Pons (tissue), 1 donor: Measurements from ENCODE around the gene PHF21B.

Experiments
- DNase-seq: peaks from one replicate; pipeline ENCODE4 v3.0.0-alpha.2; 2016; ENCODE audit warnings: low spot score

The PHF21B gene

DNA sequence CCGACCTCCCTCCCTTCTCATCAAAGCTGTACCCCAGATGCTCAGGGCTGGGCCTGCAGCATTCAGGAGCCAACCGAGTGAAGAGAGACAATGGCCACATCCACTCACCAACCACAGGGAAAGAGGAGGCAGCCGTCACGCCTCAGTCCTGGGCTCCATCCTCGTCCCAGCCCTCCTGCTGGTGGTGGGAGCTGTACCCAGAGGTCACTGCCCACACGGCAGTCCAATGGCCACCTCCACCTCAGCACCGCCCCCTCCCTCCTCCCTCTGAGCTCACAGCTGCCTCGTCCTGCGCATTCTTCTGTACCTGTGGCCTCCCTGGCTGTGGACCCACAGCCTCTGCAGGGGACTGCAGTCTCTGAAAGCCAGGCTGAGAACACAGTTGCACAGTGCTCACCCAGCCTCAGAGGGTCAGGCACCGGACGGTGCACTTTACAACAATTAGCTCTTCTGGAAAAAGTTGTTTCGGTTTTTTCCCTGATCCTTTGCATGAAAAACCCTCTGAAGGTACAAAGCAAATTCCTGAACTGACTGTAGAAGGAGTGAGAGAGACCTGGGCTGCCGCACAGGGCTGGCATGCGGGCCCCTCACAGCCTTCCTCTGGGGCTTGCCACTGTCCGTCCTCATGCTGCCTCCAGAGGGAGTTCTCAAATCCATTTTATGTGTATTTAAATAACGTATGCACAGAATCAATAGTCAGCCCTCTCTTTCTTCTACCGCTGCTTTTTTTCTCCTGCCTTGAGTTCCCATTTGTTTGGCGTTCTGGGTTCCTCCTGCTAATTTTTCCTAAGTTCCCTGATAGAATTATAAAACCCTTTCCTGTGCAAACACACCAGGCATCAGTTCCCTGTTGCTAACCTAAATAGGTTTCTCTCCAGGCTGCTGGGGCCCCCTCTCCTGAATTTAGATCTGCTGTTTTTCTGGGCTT, 52.7 kb downstream of the PHF21B start:
- no peak for DNase-seq

DNA sequence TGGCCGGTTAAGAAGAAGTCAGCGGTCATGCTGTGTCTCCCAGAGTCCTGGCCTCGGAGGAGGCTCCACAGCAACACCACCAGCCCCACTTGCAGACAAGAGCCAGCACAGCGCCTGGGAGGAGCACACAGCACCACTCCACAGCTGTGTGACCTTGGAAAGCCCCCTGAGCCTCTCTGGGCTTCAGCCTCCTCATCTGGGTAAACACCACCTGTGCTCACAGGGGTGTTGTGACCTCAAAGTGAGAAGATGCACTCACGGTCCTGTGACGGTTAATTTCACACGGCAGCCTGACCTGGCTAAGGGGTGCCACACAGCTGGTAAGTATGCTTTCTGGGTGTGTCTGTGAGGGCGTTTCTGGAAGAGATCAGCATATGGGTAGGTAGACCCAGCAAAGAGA, 54.7 kb downstream of the PHF21B start:
- DNase-seq = no peak

DNA sequence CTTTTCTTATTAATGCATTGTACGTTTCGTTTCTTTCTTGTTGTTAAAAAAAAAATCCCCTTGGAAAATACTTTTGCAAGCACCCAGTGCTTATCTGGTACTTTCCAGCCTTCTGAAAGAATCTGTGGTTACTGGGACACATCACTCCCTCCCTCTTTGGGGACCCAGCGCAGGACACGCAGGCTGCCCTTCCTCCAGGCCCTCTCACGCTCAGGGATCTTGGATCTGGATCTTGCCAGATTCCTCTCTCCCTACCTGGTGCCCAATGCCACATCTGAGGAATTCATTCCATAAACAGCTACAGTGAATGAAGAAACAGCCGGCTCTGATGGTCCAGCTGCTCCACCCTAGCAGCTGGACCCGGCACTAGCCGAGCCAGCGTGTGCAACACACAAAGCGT, 55.7 kb downstream of the PHF21B start:
- DNase-seq = no peak

DNA sequence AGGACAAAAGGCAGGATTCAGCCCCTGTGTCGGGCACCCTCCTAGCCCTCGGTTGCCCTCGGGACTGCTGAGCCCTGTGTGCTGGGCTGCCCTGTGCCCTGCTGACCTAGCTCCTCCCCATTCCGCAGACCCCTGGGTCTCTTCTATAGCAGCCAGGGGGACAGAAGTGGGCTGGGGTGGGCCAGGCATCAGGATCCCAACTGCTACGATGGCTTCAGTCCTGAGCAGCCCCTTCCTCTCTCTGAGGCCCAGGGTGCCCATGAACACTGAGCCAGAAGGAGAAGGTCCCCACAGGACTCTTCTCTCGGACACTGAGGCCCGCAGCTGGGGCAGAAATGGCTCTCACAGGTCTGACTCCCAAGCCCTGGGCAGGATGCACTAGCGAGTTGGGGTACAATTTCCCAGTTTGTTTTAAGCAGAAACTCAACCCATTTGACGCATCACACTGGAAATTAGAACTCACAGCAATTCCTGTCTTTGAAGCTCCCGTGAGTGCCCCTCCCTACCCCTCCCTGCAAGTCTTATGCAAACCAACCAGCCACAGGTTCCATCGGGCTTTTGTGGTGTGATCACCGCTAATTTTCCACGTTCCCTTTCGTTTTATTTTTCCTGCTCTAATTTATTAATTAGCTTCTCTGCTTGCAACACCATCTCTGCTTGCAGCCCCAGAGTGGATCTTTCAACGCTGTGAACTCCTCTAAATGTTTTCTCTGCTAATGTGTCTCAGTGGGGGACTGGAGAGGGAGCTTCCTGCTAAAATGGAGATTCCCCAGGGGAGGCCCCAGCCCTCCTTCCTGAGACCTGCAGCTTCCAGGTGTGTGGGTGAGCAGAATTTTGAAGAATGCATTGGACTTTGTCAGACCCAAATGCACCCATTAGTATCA, 56.7 kb downstream of the PHF21B start:
- no peak for DNase-seq

DNA sequence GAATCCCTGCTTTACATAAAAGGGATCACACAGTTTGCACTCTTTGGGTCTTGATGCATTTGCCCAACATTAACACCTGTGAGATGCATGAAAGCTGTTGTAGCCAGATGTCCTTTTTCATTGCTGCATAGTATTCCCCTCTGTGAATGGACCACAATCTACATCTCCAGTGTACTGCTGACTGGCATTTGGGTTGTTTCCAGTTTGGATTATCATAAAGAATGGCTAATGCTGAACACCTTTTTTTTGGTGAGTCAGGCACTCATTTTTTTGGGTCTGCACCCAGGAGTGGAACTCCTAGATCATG, 58.3 kb downstream of the PHF21B start:
- DNase-seq = no peak

DNA sequence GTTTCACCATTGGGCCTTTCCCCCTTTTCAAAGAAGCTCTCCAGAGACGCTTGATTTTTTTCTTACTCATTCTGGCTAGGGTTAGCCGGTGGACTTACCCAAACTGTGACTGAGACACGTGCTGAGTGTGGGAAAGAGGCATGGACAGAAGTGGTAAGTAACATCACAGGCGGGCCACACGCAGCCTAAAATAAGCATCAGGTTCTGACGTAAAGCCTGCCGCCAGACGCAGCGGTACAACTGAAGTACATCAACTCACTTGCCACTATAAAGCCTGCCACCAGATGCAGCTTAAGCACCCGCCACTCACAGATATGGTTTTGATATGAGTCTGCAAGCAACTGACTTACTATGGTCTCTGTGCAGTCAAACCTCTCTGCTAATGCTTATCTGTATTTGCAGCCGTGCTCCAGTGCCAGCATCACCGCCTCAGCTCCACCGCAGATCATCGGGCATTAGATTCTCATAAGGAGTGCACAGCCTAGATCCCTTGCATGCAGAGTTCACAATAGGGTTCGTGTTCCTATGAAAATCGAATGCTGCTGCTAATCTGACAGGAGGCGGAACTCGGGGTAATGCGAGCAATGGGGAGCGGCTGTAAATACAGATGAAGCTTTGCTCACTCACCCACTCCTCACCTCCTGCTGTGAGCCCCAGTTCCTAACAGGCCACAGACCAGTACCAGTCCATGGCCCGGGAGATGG, 58.8 kb downstream of the PHF21B start:
- DNase-seq = no peak

DNA sequence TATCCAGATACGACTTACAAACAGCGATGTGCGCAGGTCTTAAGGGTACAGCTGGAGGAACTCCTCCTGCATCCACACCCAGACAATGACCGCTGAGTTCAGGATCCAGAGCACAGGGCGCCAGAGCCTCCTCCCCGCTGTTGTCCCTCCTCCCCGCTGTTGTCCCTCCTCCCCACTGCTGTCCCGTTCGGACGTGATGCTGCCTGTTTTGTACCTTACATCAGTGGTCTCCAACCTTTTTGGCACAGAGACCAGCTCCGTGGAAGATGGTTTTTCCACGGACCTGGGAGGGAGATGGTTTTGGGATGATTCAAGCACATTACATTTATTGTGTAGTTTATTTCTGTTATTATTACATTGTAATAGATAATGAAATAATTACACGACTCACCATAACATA, 62.0 kb downstream of the PHF21B start:
- no peak for DNase-seq

DNA sequence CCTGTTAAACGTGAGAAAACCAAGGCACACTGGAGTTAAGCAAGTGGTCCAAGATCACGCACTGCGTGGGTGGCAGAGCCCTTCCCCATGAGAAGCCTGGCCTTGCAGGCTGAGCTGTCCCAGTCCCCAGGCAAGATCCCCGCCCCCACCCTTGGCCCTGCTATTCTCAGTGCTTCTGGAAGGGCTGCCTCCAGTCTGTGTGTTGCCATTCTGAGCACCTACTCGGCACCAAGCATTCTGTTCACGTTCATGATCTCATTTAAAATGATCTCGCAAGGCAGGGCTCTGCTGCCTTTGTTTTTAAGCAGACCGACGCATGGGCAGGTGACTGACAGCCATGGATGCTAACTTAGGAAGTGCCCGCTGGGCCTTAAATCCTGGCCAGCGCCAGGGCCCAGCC, 62.8 kb downstream of the PHF21B start:
- peak; percentile 18 for DNase-seq

DNA sequence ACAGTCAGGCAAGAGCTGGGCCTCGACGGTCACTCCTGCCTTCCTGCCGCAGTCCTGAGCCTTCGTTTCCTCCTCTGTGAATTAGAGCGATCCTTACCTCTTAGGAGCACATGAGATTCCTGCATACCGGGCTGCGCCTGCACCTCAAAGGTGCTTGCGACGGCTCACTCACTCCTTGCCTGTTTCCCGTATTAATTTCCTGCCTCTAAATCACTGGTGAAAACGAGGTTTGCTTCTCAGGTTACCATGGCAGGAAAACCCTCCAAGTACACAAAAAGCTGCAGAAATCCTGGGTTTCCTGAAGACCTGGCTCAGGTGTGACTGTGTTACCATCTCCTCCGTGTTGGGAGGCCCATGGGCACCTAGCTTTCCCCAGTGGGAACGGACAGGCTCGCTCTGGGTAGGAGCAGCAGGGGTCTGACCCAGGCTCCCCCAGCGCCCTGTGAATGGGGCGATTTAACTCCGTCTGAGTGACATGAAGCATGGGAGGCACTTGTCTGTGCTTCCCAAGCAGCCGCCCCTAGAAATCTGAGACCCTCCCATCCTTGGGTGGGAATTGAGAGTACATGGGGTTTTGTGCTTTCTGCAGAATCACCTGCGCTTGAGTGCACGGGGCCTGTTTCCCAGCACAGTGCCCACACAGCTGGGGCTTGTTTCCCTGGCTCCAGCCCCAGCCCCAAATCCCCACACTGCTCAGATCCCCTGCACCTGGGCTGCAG, 64.8 kb downstream of the PHF21B start:
- DNase-seq = no peak

DNA sequence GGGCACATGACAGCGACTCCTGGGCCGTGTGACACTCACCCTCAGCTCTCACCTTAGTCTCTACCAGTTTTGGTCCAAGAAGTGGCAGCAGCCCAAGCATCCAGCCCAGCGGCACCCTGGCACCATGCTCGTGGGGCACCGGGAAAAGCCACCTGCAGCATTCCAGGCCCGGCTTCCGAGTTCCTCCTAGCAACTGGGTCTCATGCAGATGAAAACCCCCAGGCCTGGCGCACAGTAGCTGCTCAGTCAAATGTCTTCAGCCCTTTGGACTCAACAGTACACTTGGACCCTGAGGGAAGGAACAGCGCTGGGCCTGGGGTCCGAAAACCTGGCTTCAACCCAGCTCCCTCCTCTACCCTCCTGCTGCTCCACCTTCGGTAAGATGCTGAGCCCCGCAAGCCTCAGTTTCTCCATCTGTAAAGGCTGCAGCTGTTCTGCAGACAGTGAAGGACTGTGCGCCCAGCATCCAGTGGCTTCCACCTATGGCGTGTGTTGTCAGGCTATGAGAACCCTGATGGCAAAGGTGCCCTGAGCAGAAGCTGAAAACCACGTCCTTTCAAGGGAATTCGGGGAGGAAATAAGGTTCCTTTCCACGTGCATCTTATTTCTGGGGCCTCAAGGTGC, 66.0 kb downstream of the PHF21B start:
- DNase-seq = no peak

DNA sequence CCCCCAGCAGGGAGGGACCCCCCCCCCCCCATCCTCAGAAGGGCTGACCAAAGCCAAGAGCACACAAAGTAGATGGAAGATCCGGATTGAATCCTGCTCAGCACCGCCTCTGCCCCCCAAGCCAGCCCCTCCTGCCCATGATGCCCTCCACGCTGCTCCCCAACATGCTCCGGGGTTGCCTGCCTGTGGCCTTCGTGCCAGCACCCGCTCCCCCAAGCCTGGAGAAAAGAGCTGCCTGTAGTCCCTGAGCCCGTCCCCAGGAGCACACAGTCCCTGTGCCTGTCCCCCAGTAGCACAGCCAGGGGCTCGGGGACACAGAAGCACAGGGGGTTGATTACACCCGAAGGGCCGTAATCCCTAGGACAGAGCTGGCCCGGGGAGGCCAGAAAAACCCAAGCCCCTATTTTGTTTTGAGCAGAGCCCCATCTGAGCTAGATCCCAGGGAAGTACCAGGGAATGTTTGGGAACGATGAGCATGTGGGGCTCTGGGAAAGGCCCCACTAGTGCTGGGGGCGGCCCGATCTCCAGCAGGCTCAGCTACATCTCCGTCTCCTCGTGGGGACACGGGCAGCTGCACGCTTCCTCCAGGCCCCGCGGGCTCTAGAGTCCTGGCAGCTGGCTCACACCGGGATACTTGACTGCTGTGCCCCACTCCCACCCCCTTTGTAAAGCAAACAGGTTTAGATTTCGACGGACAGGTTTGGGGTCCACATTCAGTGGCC, 66.7 kb downstream of the PHF21B start:
- no peak for DNase-seq

DNA sequence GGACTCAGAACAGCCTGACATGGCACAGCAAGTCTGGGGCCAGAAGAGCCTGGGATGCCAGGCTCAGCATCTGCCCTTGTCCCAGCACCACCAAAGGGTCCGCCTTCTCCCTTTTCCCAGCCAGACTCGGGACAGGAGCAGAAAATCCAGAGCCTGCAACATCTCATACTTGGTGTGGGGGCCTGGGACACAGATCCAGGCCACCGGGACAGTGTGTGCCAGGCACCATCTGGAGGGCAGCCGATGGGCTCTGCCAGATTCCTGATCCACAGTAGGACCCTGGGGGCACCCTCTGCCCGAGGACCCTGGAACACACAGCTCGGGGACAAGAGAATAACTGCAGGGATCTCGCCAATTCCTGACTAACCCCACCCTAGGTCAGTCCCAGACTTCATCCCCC, 67.7 kb downstream of the PHF21B start:
- no peak for DNase-seq

DNA sequence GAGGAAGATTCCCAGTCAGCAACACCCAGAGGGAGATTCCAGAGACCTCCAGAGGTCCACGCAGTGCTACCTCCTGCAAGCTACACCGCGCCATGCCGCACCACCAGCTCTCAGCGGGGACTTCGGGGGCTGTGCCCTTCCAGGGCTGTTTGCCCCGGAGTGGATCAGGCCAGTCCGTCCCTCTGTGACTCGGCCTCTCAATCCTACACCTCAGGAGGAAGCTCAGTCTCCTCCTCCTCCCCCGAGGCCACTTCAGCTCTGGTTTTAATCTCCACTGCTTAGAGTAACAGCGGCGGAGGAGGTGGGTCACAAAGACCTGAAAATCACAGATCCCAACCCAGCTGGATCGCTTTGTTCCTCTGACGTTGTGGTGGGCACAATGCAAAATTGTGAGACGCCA, 68.6 kb downstream of the PHF21B start:
- no peak for DNase-seq

DNA sequence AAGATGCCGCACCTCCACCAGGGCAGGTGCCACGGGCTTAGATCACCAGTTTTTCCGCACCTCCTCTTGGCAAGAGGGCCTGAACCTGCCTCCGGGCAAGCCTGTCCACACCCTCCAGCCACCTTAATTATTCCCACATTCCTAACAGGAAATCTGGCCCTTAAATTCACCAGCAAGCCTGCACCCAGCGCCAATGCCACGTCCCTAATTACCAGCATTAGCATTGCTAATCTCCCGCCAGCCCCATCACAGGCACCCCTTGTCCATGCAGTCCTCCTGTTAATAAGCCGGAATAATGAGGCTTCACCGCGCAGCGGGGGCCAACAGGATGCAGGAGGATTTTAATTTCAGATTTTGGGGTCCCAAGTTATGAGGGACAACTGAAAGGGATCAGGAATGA, 69.7 kb downstream of the PHF21B start:
- no peak for DNase-seq

DNA sequence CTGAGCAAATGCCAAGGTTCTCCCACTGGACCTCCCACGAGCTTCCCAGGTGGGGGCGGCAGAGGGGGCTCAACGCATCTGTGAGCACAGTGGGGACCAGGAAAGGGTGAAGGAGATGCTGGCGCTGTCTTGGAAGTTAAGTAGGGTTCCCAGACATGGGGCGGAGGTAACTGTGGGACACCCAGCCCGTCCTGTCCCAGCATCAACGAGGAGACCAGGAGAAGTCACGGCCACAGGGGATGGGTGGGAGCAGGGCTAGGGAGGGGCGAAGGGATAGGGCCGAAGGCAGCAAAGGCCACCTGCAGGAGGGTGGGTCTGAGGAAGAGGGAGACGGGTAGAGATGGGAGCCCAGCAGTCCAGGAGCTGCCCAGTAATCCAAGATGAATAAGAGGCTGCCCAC, 70.4 kb downstream of the PHF21B start:
- no peak for DNase-seq

DNA sequence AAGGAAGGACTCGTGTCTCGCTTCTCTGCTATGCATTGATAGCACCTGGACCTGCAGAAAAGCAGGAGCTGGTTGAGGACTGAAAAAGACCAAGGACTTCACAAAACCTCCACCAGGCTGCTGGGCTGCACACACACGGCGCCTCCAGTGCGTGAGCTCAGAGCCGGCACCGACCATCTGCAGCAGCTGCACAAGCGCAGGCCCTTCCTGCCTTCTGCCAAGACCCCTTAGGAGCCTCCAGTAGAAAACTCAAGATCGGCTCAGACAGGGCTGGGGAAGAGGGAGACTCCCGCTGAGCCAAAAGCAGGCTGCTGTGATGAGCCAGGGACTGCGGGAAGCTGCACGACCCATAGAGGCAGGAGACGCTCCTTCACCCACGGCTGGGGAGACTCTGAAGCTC, 70.9 kb downstream of the PHF21B start:
- no peak for DNase-seq

DNA sequence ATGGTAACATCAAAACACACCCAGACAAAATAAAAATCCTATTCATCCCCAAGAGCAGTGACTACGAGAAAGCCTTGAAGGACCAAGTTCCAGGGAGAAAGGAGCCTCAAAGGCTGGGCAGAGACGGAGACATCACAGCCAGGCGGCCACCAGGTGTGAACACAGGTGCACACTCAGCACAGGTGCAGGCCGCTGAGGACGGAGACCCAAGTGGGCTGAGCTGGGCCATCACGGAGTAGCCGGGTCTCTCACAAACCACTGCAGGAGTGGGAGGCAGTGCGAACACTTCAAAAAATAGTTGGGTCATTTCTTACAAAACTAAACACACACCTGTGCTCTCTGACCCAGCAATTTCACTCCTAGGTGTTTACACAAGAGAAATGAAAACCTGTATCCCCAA, 72.6 kb downstream of the PHF21B start:
- no peak for DNase-seq

DNA sequence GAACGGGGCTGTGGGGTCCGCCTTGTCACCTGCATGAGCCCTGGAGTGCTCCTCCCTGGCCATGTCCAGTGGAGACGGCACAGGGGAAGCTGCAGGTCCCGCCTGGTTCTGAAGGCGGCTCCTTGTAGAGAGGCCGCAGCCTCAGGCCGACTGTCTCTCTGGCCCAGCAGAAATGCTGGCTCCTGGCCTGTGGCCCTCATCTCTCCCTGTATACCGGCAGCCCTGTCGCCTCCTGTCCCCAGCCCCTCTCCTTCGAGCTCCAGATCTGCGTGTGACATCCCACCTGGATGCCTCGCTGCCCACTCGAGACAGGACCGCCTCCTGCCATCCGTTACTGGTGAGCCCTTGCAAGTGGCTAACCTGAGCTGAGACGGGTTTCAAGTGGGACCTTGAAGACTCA, 73.6 kb downstream of the PHF21B start:
- no peak for DNase-seq

DNA sequence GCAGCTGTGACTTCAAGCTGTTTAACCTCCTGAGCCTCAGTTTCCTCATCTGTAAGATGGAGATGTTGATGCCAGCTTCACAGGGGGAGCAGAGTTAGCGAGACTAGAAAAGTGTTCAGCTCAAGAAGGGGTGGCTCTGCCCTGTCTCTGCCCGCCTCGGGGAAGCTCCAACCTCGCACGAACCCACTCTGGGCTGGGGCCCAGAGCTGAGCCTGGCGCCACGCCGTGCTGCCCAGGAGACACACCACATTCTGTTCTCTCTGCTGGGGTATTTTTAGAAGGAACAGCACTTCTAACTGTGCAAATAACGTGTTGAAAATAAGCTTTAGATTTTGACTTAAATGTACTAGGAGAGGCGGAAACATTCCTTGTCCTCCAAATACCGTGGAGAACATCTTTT, 74.1 kb downstream of the PHF21B start:
- DNase-seq = no peak

DNA sequence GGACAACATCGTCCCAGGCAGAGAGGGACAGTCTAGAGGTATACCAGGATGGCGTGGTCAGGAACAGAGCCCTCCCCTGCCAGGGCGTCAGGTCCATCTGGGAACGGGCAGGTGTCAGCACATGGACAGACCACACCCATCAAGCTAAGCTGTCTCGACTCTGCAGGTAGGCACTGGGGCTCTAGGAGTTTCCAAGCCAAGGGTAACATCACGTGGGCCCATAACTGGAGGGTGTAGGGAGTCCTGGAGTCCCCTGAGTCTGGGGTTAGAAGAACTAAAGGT, 75.4 kb downstream of the PHF21B start:
- DNase-seq = no peak
